B cell (primary cell): ENCODE data around the gene APMAP. TPM values are rescaled to one million over a fixed set of nuclear protein-coding genes. Genes with fewer than 3 reads are reported as not detected.

Experiments
- ATAC-seq: fragments of 200-7000 bp; cut with Tn5 transposase; one replicate; pipeline ENCODE4 v1.10.0; 2021; ENCODE audit warnings: low read depth, mild to moderate bottlenecking, moderate number of reproducible peaks, moderate library complexity
- CTCF ChIA-PET: fragments of 350-600 bp; sonication (Branson Sonifier 250); formaldehyde crosslinking; loops from one replicate; lab custom pipeline; 2021; ENCODE audit warnings: antibody characterized with exemption, inconsistent platforms; lab: Charles Lee
- POLR2A ChIA-PET: fragments of 350-600 bp; sonication (Branson Sonifier 250); formaldehyde crosslinking; loops from one replicate; lab custom pipeline; 2021; ENCODE audit warnings: antibody characterized with exemption; lab: Charles Lee
- DNase-seq: peaks from one replicate; pipeline ENCODE4 v3.0.0; 2013
- H2AFZ ChIP-seq: 2 replicates; pipeline ENCODE4 v1.6.1; 2012; ENCODE audit warnings: mild to moderate bottlenecking, low read depth, low read length; ENCODE audit not compliant: insufficient read depth, poor library complexity, severe bottlenecking
- H3K27ac ChIP-seq, 2 donors: 1 replicate in 1 of 2; 2 replicates in 1 of 2; pipeline ENCODE4 v1.5.1; 2012 to 2013; ENCODE audit warnings: low read length in 2 of 2, mild to moderate bottlenecking in 2 of 2, moderate library complexity in 1 of 2
- H3K27me3 ChIP-seq, 4 experiments: fragments of 200-600 bp in 1 of 4; sonication (generic) in 1 of 4; replicated peaks in 1 of 4; 1 replicate in 2 of 4; 2 replicates in 2 of 4; pipeline versions ENCODE4 v1.6.1 to v1.7.0; 2013 to 2016; ENCODE audit warnings: low read length in 3 of 4, mild to moderate bottlenecking in 2 of 4, mixed read lengths in 1 of 4, moderate library complexity in 1 of 4; ENCODE audit not compliant: insufficient read depth in 4 of 4, control insufficient read depth in 3 of 4; ENCODE audit errors: control extremely low read depth in 1 of 4
- H3K36me3 ChIP-seq, 2 experiments: replicated peaks in 1 of 2; 1 replicate in 1 of 2; 2 replicates in 1 of 2; pipeline versions ENCODE4 v1.6.1 to v1.7.1; 2013; ENCODE audit warnings: low read length in 1 of 2; ENCODE audit not compliant: insufficient read depth in 2 of 2, control insufficient read depth in 1 of 2; ENCODE audit errors: control extremely low read depth in 1 of 2, extremely low read depth in 1 of 2
- H3K4me1 ChIP-seq, 2 donors: fragments of 200-600 bp in 1 of 2; sonication (generic) in 1 of 2; 1 replicate in 1 of 2; 2 replicates in 1 of 2; pipeline versions ENCODE4 v1.5.1 to v1.6.1; 2013 to 2017; ENCODE audit warnings: low read length in 2 of 2; ENCODE audit not compliant: control insufficient read depth in 2 of 2, insufficient read depth in 2 of 2
- H3K4me2 ChIP-seq: replicated peaks from 2 replicates; pipeline ENCODE3; 2012; ENCODE audit warnings: mild to moderate bottlenecking, low read depth, low read length; ENCODE audit not compliant: poor library complexity, severe bottlenecking
- H3K4me3 ChIP-seq, 5 experiments: fragments of 200-600 bp in 1 of 5; sonication (generic) in 1 of 5; 1 replicate in 3 of 5; 2 replicates in 2 of 5; pipeline versions ENCODE4 v1.5.1 to v1.7.0; 2011 to 2016; ENCODE audit warnings: low read length in 4 of 5, mild to moderate bottlenecking in 4 of 5, low read depth in 2 of 5, control low read depth in 1 of 5, moderate library complexity in 1 of 5; ENCODE audit not compliant: insufficient read depth in 1 of 5; ENCODE audit errors: control extremely low read depth in 1 of 5, extremely low read depth in 1 of 5
- H3K79me2 ChIP-seq: fragments of 200-600 bp; sonication (generic); one replicate; pipeline ENCODE4 v1.6.0; 2016; ENCODE audit warnings: low read length; ENCODE audit not compliant: control insufficient read depth, insufficient read depth
- H3K9ac ChIP-seq: fragments of 200-600 bp; sonication (generic); 2 replicates; pipeline ENCODE4 v1.6.1; 2017; ENCODE audit warnings: mild to moderate bottlenecking, low read length, moderate library complexity
- H3K9me3 ChIP-seq, 3 donors: one replicate each; pipeline versions ENCODE4 v1.6.1 to v1.7.1; 2013; ENCODE audit warnings: low read length in 2 of 3; ENCODE audit not compliant: control insufficient read depth in 2 of 3, insufficient read depth in 1 of 3; ENCODE audit errors: control extremely low read depth in 1 of 3
- H4K20me1 ChIP-seq: 2 replicates; pipeline ENCODE4 v1.6.0; 2012; ENCODE audit warnings: mild to moderate bottlenecking, low read length; ENCODE audit not compliant: insufficient read depth, control insufficient read depth, poor library complexity, severe bottlenecking
- H3K27ac Mint-ChIP-seq: one replicate; pipeline ENCODE4 v1.8.0; 2021; ENCODE audit warnings: mixed read lengths
- H3K27me3 Mint-ChIP-seq: one replicate; pipeline ENCODE4 v1.8.0; 2021; ENCODE audit warnings: mixed read lengths
- H3K4me1 Mint-ChIP-seq: one replicate; pipeline ENCODE4 v1.8.0; 2021; ENCODE audit warnings: mixed read lengths
- H3K4me3 Mint-ChIP-seq: one replicate; pipeline ENCODE4 v1.8.0; 2021; ENCODE audit warnings: mixed read lengths
- H3K9me3 Mint-ChIP-seq: one replicate; pipeline ENCODE4 v1.8.0; 2022; ENCODE audit warnings: mixed read lengths; ENCODE audit not compliant: insufficient read depth
- EZH2 ChIP-seq: IDR thresholded peaks from 2 replicates; pipeline ENCODE4 v1.6.1; 2012; ENCODE audit warnings: borderline replicate concordance, low read depth, mild to moderate bottlenecking, moderate library complexity, low read length; ENCODE audit not compliant: insufficient read depth, poor library complexity, severe bottlenecking
- WGBS: methylation state at CpG from one replicate; pipeline ENCODE4 v1.1.5; 2013; ENCODE audit warnings: missing lambda C conversion rate; ENCODE audit not compliant: insufficient coverage; 5-methylcytosine and 5-hydroxymethylcytosine counted together
- intact Hi-C: fragments of 100-400 bp; cut with micrococcal nuclease; formaldehyde crosslinking; loops from one replicate; pipeline ENCODE4 v1.10.0; 2022
- polyA plus RNA-seq: library from polyadenylated mRNA; depleted of rRNA; stranded (reverse); fragments of >200 nt; gene quantifications from 2 replicates; pipeline ENCODE4 v1.2.3, GENCODE V29; 2012
- total RNA-seq, 2 donors: library from RNA; stranded (reverse); fragments of 120-200 nt in 1 of 2; gene quantifications; 1 replicate in 1 of 2; 2 replicates in 1 of 2; pipeline versions ENCODE4 v1.2.3 to v1.2.4, GENCODE V29; 2013 to 2022
- TF ChIP-seq, protein P1 (sequence below): fragments of 200-600 bp; IDR thresholded peaks from one replicate; pipeline ENCODE4 v1.8.0; 2022; ENCODE audit warnings: antibody characterized with exemption, mild to moderate bottlenecking

Gene APMAP
- total and polyA plus RNA-seq, 2 donors (not counting 1 experiment from before 2014, with no cell fraction given), result 9.1 to 28.0 TPM

DNA sequence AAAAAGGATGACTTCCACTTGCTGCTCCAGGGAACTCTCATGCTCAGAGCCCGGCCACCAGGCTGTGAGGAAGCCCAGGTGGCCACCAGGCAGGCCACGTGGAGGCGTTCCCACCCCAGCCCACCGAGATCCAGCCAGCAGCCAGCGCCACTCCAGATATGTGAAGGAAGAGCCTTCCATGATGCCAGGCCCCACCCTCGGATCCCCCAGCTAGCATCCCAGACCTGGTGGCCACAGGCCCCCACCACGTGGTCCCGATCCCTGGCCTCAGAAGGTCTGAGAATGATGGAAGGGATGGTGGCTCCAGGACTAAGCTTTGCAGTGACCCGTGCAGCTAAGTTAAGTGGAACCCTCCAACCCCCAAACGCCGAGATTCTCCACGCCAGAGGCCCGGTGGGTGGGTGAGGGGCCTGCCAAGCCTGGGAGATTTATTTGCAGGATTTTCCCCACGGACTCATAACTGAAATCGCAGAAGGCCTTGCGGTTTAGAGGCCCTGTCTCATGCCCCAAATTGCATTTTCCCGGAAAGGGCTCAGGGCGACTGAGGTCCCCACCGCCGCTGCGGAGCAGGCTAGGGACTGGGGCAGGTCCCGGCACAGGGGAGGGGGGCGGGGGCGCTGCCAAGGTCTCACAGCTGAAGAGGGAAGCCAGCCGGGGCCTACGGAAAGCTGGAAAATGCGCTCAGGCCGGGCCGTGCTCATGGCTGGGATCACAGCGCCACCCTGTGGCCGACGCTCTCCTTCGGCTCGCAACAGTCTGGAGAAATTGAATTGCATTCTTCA lies 74.6 kb downstream of the APMAP start:
- Histone ChIP-seq H3K36me3 (no peaks in the 10 kb centered on the region), H3K27ac (no peak overlapping the region), H4K20me1 (no peaks in the 10 kb centered on the region), H2AFZ (no peak overlapping the region), H3K9ac (no peak overlapping the region), H3K27me3 (peaks cover 0 to 13% (median 2%) of the 10 kb centered on the region in 4 experiments), H3K4me3 (no peak overlapping the region), H3K4me1 (peaks cover 0 to 3% of the 10 kb centered on the region in 2 donors), H3K9me3 (peaks cover 0 to 4% (median 0%) of the 10 kb centered on the region in 3 donors), H3K79me2 (no peaks in the 10 kb centered on the region), H3K4me2 (peak overlapping the region; percentile 19)
- DNase-seq, result peak; percentile 32
- Mint-ChIP-seq H3K9me3 (no peaks in the 10 kb centered on the region), H3K27ac (no peak overlapping the region), H3K4me3 (no peak overlapping the region), H3K27me3 (peaks cover 23% of the 10 kb centered on the region), H3K4me1 (no peaks in the 10 kb centered on the region)
- no peak for TF ChIP-seq EZH2
- TF ChIP-seq, protein P1, sequence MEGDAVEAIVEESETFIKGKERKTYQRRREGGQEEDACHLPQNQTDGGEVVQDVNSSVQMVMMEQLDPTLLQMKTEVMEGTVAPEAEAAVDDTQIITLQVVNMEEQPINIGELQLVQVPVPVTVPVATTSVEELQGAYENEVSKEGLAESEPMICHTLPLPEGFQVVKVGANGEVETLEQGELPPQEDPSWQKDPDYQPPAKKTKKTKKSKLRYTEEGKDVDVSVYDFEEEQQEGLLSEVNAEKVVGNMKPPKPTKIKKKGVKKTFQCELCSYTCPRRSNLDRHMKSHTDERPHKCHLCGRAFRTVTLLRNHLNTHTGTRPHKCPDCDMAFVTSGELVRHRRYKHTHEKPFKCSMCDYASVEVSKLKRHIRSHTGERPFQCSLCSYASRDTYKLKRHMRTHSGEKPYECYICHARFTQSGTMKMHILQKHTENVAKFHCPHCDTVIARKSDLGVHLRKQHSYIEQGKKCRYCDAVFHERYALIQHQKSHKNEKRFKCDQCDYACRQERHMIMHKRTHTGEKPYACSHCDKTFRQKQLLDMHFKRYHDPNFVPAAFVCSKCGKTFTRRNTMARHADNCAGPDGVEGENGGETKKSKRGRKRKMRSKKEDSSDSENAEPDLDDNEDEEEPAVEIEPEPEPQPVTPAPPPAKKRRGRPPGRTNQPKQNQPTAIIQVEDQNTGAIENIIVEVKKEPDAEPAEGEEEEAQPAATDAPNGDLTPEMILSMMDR, result peak; percentile 67
- ChIA-PET POLR2A (no interaction called here), CTCF (interaction anchor here (1.0 to 2.0 kb wide), 2 partner anchors 757 to 981 kb away, joined by 3 to 6 read pairs; no protein-coding TSS in a partner anchor)
- intact Hi-C loops, result loop anchor here (5.0 kb wide), 1 partner anchor 756 kb away; no protein-coding TSS in a partner anchor
- ATAC-seq, result no peak
- 25% methylated on average over 32 of the region's 34 CpGs for WGBS

DNA sequence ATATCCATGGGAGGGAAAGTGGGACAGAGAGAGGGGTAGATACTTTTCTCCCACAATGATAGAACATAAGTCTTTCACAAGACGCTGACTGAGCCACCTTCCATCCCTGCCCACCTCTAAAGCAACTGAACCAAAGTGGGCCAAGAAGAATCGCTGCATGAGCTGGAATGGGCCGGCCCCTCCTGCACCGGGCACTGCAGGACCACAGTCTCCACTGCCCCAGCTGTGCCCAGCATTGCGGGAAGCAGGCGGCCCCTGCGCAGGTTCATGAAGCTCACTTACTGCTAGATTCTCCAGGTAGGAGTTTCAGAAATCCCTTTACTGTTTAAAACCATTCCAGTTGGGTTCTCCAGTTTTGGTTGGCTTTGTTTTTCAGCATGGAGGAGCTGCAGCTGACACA lies 75.5 kb downstream of the APMAP start:
- peaks cover 0 to 13% (median 2%) of the 10 kb centered on the region in 4 experiments for H3K27me3 ChIP-seq
- H3K36me3 ChIP-seq, result no peaks in the 10 kb centered on the region
- H3K27ac Mint-ChIP-seq, result no peak overlapping the region
- H3K4me3 ChIP-seq, result no peak overlapping the region
- no peak overlapping the region for H3K4me3 Mint-ChIP-seq
- no peak overlapping the region for H3K9ac ChIP-seq
- ChIA-PET POLR2A (no interaction called here), CTCF (interaction anchor here (0.6 kb wide), 1 partner anchor 468 kb away, joined by 4 read pairs; no protein-coding TSS in a partner anchor)
- DNase-seq, result no peak
- H3K9me3 Mint-ChIP-seq, result no peaks in the 10 kb centered on the region
- H3K27ac ChIP-seq, result no peak overlapping the region
- peaks cover 0 to 3% of the 10 kb centered on the region in 2 donors for H3K4me1 ChIP-seq
- no peaks in the 10 kb centered on the region for H4K20me1 ChIP-seq
- no peak overlapping the region for H3K4me2 ChIP-seq
- TF ChIP-seq, protein P1, result no peak
- TF ChIP-seq EZH2, result no peak
- no peak overlapping the region for H2AFZ ChIP-seq
- no peaks in the 10 kb centered on the region for H3K79me2 ChIP-seq
- H3K9me3 ChIP-seq, result peaks cover 0 to 4% (median 0%) of the 10 kb centered on the region in 3 donors
- intact Hi-C loops, result loop anchor here (5.0 kb wide), 1 partner anchor 755 kb away; no protein-coding TSS in a partner anchor
- no peak for ATAC-seq
- WGBS, result 91% methylated on average over 4 of the region's 7 CpGs
- H3K4me1 Mint-ChIP-seq, result no peaks in the 10 kb centered on the region
- H3K27me3 Mint-ChIP-seq, result peaks cover 23% of the 10 kb centered on the region
